Kidney epithelial cell (primary cell): ENCODE data around the gene MAP3K4. TPM values are rescaled to one million over a fixed set of nuclear protein-coding genes. Genes with fewer than 3 reads are reported as not detected.

Experiments
- DNase-seq: peaks from one replicate; pipeline ENCODE4 v3.0.0-alpha.2; 2010; ENCODE audit warnings: low read depth
- H3K27me3 ChIP-seq: 2 replicates; pipeline ENCODE4 v1.6.0; 2011; ENCODE audit warnings: low read length; ENCODE audit not compliant: control insufficient read depth, insufficient read depth
- H3K36me3 ChIP-seq: 2 replicates; pipeline ENCODE4 v1.5.1; 2011; ENCODE audit warnings: low read length; ENCODE audit not compliant: control insufficient read depth, insufficient read depth
- H3K4me3 ChIP-seq: 2 replicates; pipeline ENCODE4 v1.5.1; 2011; ENCODE audit warnings: low read depth, mild to moderate bottlenecking, control low read depth, low read length
- CTCF ChIP-seq: IDR thresholded peaks from 2 replicates; pipeline ENCODE4 v1.5.1; 2011; ENCODE audit warnings: mild to moderate bottlenecking, moderate library complexity, low read length, control low read depth, inconsistent platforms; ENCODE audit not compliant: insufficient read depth, poor library complexity, severe bottlenecking
- total RNA-seq: library from RNA; depleted of rRNA; stranded (reverse); fragments of >200 nt; gene quantifications from 2 replicates; pipeline ENCODE4 v1.2.3, GENCODE V29; 2015

Gene MAP3K4
- total RNA-seq, 1 donor from 2014 or later: 22.5 TPM

- no peak for DNase-seq
- TF ChIP-seq CTCF: no peak
- H3K4me3 ChIP-seq: no peak overlapping the region
- no peaks in the 10 kb centered on the region for H3K27me3 ChIP-seq
- no peaks in the 10 kb centered on the region for H3K36me3 ChIP-seq
Measured at GRCh38 chr6:160987265-160987664, 4.3 kb upstream of the MAP3K4 start.

GRCh38 chr6:160990847-160991405 is 643 bp upstream of the MAP3K4 start:
- H3K27me3 ChIP-seq: no peaks in the 10 kb centered on the region
- H3K4me3 ChIP-seq: peak overlapping the region; percentile 84
- TF ChIP-seq CTCF: no peak
- no peaks in the 10 kb centered on the region for H3K36me3 ChIP-seq
- DNase-seq: no peak

GRCh38 chr6:160992061-160992979 is 751 bp downstream of the MAP3K4 start:
- H3K36me3 ChIP-seq: no peaks in the 10 kb centered on the region
- peak overlapping the region; percentile 84 for H3K4me3 ChIP-seq
- DNase-seq: no peak
- H3K27me3 ChIP-seq: no peaks in the 10 kb centered on the region
- TF ChIP-seq CTCF: peak; percentile 68

- Histone ChIP-seq H3K36me3 (no peaks in the 10 kb centered on the region), H3K27me3 (no peaks in the 10 kb centered on the region), H3K4me3 (peak overlapping the region; percentile 84)
- no peak for DNase-seq
- no peak for TF ChIP-seq CTCF
Measured at GRCh38 chr6:160992980-160993314, 1.4 kb downstream of the MAP3K4 start.

GRCh38 chr6:160995271-160995670 is 3.7 kb downstream of the MAP3K4 start:
- H3K36me3 ChIP-seq: no peaks in the 10 kb centered on the region
- H3K27me3 ChIP-seq: no peaks in the 10 kb centered on the region
- no peak overlapping the region for H3K4me3 ChIP-seq
- DNase-seq: no peak
- no peak for TF ChIP-seq CTCF
